SHP77 (cell line): ENCODE results near the gene USHBP1.

ENCODE experiments used
- DNase-seq, 2 experiments: peaks; one replicate each; lab custom pipeline; 2025; lab: John Stamatoyannopoulos, UW

The USHBP1 gene

DNA sequence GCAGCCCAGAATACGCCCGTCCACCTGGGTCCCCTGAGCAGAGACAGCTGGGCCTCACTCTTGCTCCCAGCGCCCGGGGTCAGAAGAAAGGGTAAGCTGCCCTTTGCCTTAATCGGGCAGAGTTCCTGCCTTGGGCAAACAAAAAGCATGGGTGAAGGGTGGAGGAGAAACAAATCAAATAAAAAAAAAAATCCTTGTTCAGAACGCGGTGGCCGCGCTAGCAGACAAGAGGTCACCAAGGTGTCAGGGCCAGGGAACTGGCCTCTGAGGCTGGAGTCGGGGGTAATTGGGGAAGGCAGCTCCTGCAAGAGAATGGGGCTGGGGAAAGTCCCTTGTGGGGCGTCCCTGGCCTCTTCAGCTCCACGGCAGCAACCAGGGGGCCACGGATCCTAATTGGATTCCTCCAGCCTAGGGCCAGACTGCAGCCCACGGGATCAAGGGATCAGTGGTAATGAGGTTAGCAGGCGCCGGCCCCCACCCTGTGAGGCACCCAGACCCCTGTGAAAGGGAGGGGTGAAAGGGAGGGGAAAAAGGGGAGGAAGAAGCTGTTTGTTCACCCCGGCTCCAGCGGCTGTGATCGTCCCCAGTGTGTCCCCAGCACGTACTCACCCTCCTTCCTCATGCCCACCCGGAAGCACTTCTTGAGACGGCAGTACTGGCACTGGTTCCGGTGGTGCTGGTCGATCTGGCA is 24.3 kb downstream of the USHBP1 start:
- DNase-seq = no peak

DNA sequence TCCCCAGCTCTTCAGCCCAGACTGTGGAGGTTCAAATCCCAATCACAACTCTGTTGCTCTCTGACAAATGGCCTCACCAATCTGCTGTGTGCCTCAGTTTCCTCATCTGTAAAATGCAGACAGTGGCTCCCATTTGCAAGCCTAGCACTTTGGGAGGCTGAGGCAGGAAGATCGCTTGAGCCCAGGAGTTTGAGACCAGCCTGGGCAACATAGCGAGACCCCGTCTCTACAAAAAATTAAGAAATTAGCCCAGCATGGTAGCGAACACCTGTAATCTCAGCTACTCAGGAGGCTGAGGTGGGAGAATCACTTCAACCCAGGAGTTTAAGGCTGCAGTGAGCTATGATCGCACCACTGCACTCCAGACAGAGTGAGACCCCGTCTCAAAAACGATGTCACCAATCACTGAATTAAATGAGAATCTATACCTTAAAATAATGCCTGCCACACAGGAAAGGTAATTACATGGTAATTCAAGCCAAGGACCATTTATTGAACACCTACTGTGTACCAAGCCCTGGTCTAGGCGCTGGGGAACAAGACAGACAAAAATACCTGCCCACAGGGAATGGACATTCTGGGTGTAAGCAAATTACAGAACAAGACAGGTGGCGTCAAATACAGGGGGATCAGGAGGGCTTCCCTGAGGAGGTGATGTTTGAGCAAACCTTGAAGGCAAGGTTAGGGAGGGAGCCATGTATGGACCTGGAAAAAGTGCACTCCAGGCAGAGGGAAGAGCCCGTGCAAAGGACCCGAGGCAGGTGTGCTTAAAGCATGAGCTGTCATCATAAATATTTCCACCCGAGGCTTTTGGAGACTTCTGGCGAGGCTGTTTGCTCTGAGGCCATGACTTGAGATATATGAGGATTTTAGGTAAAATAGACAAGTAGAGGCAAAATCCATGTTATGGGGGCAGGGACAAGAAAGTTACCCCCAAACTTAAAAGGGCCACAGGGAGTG is 26.5 kb downstream of the USHBP1 start:
- DNase-seq = no peak

DNA sequence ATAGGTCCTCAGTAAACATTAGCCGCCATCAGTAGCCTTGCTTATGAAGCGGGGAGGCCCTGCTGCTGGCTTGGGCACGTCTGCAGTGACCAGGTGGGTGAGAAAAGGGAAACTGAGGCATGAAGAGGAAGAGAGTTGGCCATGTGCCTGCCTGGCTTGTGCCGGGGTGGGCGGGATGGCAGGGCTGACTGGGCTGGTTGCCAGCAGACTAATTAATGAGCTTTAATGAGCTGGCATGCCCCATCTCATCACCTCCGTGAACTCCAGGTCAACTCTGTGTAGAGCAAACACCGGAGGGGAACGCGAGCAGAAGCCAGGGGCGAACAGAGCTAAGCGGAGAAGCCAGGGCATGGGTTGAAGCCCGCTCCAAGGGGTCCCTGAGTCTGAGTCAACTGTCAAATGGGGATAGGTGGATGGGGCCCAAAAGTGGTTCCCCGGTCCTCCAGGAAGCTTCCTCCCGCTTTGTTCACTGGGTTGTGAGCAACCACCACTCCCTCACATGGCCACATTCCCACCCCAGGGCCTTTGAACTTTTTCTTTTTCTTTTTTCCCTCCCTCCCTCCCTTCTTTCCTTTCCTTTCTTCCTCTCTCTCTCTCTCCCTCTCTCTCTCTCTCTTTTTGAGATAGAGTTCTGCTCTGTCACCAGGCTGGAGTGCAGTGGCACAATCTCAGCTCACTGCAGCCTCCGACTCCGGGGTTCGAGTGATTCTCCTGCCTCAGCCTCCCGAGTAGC is 27.6 kb downstream of the USHBP1 start:
- DNase-seq = no peak

DNA sequence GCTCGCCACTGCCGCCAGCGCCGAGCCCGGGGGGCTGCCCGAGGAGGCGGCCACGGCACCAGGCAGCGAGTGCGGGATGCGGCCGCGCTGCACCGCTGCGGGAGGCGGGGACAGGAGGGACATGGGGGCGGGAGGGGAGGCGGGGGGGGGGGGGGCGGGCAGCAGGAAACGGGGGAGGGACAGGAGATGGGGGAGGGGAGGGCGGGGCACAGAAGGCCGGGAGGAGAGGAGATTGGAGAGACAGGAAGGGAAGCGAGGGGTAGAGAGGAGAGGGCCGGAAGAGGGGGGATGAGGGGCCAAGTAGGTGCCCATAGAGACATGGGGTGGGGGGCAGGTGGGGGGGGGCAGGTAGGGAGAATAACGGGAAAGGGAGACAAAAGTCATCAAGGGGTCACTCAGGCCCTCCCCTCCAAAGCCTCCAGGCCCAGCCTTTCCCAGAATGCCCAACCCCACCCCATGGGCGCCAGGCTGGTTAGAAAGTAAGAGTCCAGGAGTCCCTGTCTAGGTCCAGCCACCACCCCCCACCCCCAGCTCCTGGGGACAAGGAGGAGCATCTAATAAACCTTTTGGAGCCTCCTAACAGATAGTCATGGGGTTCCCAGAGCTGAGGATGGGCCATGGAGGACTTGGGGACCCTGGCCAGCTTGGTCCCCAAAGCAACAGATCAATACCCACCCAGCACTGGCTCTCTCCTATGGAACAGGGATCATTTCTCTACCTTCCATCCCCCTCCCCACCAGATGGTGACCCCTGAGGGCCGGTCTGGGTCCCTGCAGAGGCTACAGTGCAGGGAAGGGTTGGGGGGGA is 28.4 kb downstream of the USHBP1 start:
- peak; percentile 53 to 68 for DNase-seq

DNA sequence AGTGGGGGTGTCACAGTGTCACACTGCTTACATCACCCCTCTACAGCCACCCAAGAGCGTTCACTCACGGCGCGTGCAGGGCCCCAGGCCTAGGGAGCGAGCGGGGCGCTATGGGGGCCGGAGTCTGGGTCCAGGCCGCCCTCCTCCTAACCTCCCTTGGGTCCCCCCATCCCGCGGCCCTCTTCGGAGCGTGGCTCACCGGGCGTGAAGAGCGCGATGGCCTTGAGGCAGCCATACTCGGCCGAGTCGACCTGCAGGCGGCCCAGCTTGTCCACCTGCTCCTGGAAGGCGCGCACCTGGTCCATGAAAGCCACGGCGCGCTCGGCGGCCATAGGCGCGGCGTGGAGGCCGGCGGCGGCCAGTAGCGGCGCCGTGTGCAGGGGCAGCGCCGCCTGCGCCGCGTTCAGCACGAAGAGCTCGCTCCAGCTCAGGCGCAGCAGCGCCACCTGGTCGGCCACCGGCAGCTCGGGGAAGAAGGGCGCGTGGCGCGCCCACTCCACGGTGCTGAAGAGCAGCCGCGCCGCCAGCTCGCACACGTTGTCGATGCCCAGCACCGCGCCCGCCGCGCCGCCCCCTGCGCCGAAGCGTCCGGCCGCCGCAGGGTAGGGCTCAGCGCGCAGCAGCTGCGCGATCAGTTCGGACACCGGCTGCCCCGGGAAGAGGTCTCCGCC is 29.1 kb downstream of the USHBP1 start:
- DNase-seq = peak; percentile 38 to 68

DNA sequence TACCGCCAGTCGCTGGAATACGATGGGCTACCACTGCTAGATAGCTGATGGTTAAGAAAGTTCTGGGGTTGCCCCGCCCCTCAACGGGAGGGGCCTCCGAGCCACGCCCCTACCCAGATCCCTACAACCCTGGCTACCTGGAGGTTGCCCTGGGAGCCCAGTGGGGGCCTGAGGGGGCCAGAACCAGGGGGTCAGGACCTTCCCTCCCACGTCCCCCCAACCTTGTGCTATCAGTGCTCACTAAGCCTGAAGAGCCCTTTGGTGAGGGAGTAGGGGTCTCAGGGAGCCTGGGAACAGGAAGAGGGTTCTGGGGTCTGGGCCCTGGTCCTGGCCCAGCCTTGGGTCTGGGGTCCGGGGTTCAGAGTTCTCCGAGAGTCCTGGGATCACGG is 29.6 kb downstream of the USHBP1 start:
- peak in 1 of 2 experiments; percentile 20 for DNase-seq

DNA sequence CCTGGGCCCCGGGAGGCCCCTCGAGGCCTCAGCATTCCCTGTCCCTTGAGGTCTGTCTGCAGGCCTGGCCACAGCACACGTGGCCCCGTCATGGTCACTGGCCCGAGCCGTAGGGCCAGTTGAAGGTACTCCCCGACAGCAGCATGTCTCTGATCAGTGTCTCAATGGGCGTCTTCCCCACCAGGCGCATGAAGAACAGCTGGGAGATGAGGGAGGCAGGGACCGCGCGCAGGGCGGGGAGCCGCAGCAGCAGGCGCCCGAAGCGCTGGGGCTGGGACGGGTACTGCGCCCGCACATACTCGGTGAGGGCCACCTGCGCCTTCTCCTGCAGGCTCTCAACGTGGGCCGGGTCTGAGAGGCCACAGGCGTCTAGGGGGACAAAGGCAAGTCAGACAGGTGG is 32.3 kb downstream of the USHBP1 start:
- no peak for DNase-seq

DNA sequence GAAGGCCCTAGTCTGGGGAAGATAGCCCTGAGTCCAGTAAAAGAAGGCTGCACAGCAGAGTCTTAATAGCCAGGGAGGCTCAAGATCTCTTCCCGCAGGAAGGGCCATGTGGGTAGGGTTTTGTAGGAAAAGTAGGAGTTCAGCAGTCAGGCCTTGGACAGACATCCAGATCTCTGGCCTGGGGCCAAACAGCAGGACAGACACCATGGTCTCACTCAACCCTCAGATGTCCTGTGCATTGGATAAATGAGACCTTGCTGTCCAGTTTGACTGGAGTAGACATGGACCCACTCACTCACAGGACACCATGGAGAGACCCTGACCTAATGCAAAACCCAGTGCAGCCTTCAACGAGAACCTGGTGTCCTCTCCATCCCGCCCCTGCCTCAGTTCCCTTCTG is 34.7 kb downstream of the USHBP1 start:
- DNase-seq = no peak

DNA sequence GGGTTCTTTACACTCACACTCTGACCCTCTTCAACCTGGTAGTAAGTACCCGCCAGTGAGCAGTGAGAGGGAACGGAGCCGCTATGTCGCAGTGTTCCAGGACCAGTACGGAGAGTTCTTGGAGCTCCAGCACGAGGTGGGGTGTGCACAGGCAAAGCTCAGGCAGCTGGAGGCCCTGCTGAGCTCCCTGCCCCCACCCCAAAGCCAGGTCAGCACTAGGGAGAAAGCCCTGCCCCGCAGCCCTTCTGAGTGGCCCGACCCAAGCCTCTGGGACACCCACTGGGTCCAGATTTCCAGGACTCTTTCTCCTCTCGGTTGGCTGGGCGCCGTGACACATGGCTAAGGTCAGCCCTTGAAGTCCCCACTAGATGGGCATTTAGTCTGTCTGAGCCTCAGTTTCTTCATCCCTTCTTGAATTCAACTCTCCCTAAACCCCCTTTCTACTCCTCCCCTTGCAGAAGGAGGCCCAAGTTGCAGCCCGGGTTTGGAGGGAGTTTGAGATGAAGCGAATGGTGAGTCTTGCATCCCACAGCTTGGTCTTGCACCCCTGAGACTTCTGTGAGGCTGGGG is 36.7 kb downstream of the USHBP1 start:
- no peak for DNase-seq

DNA sequence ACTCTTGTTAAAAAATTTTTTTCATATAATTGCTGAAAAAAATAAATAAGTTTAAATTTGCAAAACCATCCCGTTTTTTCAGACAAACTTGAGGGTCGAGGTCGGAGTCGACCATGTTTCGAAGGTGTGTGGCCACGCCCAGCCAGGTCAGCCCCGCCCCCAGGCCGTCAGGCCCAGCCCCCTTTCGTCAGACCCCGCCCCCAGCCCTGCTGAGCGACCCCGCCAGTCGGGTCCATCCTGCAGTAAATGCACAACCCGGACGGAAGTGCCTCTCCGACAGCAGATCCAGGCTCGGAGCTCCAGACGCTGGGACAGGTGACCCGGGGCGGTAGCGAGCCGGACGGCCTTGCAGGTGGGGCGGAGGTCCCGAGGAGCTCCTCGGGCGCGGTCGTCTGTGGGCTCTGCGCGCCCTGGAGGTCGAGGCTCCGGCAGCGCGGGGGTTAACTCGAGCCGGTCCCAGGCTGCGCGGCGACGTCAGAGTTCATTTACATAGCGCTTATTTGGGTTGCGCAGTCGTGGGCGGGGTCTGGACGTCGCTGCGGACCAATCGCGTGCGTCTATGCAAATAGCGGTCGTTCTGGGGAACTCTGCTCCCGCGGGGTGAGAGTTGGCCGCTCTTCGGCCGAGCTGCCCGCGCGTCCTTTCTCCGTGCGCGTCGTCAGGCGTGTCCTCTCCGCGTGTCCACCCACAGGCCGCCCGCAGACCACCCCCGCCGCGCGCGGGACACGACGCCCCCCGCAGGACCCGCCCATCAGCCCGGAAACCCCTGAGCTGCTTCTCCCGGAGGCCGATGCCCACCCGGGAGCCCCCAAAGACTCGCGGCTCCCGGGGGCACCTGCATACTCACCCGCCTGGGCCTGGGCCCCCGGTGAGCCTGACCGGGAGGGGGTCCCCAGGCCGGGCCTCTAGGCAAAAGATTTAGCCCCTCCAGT is 38.3 kb downstream of the USHBP1 start, which contains the start of gene OCEL1:
OCEL1 (plus strand) TSS at position 225 of the 932 bp plus-strand sequence; CDS start at position 247, 22 bp downstream.
- peak; percentile 96 to 97 for DNase-seq

DNA sequence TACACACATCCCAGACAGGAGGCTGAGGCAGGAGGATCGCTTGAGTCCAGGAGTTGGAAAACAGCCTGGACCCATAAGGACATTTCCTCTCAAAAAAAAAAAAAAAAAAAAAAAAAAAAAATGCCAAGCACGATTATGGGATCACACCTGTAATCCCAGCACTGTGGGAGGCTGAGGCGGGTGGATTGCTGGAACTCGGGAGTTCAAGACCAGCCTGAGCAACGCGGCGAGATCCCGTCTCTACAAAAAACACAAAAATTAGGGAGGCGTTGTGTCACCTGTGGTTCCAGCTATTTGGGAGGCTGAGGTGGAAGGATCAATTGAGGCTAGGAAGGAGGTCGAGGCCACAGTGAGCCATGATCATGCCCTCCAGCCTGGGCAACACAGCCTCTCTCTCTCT is 39.5 kb downstream of the USHBP1 start:
- DNase-seq = no peak

DNA sequence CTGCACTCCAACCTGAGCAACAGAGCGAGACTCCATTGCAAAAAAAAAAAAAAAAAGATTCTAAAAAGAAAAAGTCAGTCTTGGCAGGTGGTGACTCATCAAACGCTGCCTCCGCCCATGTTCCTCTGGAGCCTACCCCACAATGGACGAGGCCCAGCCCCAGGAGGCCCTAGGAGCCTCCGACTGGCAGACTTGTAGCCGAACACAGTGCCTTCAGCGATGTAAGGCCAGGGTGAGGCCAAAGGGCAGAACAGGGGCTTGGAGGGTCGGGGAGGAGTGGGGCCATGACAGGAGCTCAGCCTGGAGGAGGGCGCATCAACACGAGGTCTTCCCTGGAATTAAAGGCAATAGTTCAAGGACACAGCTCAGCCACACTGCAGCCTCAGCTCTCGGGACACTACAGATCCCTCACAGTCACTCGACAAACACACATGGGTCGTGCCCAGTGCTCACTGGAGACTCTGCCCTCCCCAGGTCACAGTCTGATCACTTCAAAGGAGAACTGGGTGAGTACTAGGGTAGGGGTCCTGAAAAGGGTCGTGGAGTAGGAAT is 44.3 kb downstream of the USHBP1 start:
- no peak for DNase-seq

DNA sequence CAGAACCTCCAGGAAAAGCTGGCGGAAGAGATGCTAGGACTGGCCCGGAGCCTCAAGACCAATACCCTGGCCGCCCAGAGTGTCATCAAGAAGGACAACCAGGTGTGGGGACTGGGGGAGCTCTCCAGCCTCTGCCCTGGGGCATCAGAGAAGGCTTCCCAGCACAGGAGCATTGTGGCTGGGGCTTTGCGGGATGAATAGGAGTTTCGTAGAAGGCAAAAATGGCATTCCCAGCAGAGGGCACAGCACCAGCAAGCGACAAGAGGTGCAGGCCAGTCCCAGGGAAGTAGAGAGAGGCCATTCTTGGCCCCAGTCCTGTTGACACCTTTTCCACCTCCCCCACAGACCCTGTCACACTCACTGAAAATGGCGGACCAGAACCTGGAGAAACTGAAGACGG is 45.3 kb downstream of the USHBP1 start:
- DNase-seq = no peak

DNA sequence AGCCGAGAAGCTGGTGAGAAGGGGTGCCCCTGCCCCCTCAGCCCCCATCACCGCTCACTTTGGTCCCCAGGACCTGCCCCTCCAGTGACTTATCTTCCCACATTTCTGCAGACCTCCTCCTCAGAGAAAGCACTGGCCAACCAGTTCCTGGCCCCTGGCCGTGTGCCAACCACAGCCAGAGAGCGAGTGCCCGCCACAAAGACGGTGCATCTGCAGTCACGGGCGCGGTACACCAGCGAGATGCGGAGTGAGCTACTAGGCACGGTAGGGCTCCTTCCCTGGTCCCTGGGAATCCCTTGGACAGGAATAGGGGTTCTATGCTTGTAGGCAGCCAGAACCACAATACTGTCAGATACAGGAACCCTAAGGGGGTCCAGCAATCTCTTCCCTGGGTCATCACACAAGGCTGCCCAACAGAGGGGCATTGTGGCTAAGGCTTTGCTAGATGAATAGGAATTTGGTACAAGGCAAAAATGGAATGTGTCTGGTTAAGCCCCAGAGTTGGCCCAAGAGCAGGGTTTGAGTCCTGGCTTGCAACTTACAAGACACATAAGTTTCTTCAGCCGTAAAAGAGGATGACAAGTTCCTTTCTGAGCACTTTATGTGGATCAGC is 48.4 kb downstream of the USHBP1 start:
- DNase-seq = peak in 1 of 2 experiments; percentile 54

DNA sequence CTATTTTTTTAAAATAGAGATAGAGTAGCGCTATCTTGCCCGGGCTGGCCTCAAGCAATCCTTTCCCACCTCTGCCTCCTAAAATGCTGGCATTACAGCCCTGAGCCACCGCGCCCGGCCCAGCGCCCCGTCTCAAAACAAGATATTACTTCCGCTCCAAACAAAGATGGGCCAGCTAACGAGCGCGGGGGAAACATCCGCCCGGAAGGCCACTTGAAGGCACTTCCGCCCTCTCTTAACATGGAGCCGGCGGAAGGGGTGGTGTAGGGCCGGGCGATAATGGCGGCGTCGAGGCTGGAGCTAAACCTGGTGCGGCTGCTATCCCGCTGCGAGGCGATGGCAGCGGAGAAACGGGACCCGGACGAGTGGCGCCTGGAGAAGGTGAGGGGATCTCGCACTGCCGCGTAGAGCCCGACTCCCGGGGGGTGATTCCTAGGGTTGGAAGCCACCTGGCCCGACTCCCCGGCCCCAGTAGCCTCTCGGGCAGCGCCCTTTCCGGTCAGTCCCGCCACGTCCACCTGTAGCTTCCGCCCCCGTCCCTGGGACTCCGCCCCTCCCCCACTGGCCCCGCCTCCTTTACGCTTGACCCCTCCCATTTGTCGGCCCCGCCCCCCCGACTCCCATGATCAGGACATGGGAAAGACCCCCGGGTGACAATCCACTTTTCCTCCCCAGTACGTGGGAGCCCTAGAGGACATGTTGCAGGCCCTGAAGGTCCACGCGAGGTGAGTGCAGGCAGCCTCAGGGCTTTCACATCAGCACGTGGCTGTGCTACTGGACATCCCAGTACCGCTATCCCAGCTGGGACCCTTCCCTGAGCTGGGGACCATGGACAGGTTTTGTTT is 49.2 kb downstream of the USHBP1 start, which contains the start of gene USE1:
USE1 (plus strand) TSS at position 231 of the 845 bp plus-strand sequence; CDS start at position 280, 49 bp downstream.
- peak; percentile 80 to 92 for DNase-seq

DNA sequence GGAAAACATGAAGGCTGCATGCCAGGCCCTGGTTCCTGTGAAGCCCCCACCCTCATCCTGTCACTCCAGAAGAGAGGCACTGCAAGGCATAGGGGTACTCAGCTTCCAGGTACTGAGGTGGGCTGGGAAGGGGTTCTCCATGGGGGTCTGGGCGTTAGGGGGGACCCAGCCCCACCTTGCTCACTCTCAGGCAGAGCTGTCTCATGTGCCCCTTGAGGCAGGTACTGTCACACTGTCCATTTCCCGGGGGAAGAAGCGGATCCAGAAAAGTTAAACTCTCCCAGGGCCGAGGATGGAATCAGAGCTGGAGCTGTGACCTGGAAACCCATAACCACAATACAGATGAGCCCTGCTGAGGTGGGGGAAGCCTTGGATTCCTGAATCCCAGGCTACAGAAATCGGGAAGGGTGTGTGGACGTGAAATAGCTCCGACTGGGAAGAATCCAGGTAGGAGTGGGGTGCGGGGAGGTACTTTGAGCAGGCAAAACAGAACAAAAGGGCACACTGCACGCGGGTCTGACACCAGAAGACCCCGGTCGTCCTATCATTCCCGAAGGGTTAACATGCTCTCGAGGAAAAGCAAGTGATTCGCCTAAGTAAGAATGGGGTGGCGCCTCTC is 49.9 kb downstream of the USHBP1 start:
- peak in 1 of 2 experiments; percentile 23 for DNase-seq

DNA sequence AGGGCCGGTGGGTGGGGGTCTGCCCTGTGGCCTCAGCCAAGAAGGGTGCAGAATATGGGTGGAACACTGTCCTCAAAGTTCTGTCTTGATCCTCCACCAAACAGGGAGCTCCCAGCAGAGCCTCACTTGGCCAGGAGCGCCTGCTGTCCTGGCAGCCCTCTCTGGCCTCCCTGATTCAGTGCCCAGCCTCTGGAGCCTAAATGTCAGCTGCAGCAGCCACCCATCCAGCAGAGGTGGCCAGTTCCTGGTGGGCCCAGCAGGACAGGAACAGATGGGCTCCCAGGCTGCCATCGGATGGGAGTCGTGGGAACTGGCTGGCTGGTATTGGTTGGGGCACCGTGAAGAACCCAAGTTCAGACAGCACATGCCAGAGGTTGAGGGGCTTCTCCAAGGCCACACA is 51.2 kb downstream of the USHBP1 start:
- DNase-seq = no peak
